ENCODE results near the gene CACNA1A. TPM values are rescaled to one million over a fixed set of nuclear protein-coding genes. Genes with fewer than 3 reads are reported as not detected.
"Not testable (repeated sequence)": the region's sequence is repeated elsewhere in the genome, so short reads cannot be mapped to it uniquely, and the experiment has no call there.

The CACNA1A gene
- total RNA-seq, 2 experiments from 2014 or later, result 0.60 to 0.63 TPM

- ChIA-PET POLR2A (interaction anchor here (0.6 to 1.1 kb wide), 5 partner anchors 26 to 58 kb away, joined by 3 to 5 read pairs (median 4); no protein-coding TSS in a partner anchor), CTCF (no interaction called here)
- H3K36me3 Mint-ChIP-seq (ENCODE audit: low read depth), result no peaks in the 10 kb centered on the region
- ATAC-seq (no peak), DNase-seq (no peak)
- H3K4me1 Mint-ChIP-seq (ENCODE audit: low read depth), result peaks cover 22% of the 10 kb centered on the region
- no peaks in the 10 kb centered on the region for H3K27me3 Mint-ChIP-seq (ENCODE audit: low read depth)
- no peaks in the 10 kb centered on the region for H3K9me3 Mint-ChIP-seq (ENCODE audit: insufficient read depth)
- peak overlapping the region; percentile 82 for H3K27ac Mint-ChIP-seq
- H3K4me3 Mint-ChIP-seq, result peak overlapping the region; percentile 45
Measured at GRCh38 chr19:13208672-13209483, 297.4 kb downstream of the CACNA1A start.

- DNase-seq, result peak; percentile 76
- peak overlapping the region; percentile 97 for H3K27ac Mint-ChIP-seq
- H3K4me3 Mint-ChIP-seq, result peak overlapping the region; percentile 85
- H3K9me3 Mint-ChIP-seq (ENCODE audit: insufficient read depth), result no peaks in the 10 kb centered on the region
- no peaks in the 10 kb centered on the region for H3K27me3 Mint-ChIP-seq (ENCODE audit: low read depth)
- ChIA-PET POLR2A (interaction anchor here (0.6 to 1.0 kb wide), 6 partner anchors 26 to 90 kb away, joined by 3 to 5 read pairs (median 4); partner anchors contain the start of gene NACC1), CTCF (no interaction called here)
- ATAC-seq, result peak; percentile 54
- H3K4me1 Mint-ChIP-seq (ENCODE audit: low read depth), result peaks cover 20% of the 10 kb centered on the region
- no peaks in the 10 kb centered on the region for H3K36me3 Mint-ChIP-seq (ENCODE audit: low read depth)
Measured at GRCh38 chr19:13207846-13208671, 298.2 kb downstream of the CACNA1A start.

- DNase-seq, result no peak
Measured at GRCh38 chr19:13207237-13207845, 298.9 kb downstream of the CACNA1A start.

GRCh38 chr19:13206587-13206986 lies 299.7 kb downstream of the CACNA1A start:
- POLR2A ChIA-PET, result interaction anchor here (0.6 to 1.7 kb wide), 2 partner anchors 43 to 54 kb away, joined by 3 to 7 read pairs; no protein-coding TSS in a partner anchor
- Mint-ChIP-seq H3K4me1 (ENCODE audit: low read depth) (peaks cover 15% of the 10 kb centered on the region), H3K36me3 (ENCODE audit: low read depth) (no peaks in the 10 kb centered on the region), H3K27me3 (ENCODE audit: low read depth) (no peaks in the 10 kb centered on the region), H3K9me3 (ENCODE audit: insufficient read depth) (no peaks in the 10 kb centered on the region), H3K27ac (no peak overlapping the region), H3K4me3 (peak overlapping the region; percentile 32)
- CTCF ChIA-PET, result interaction anchor here (0.6 to 1.2 kb wide), 2 partner anchors 12 to 26 kb away, joined by 3 read pairs; no protein-coding TSS in a partner anchor
- no peak for DNase-seq
- ATAC-seq, result no peak

More at GRCh38 chr19:13207237-13207845, 298.9 kb downstream of the CACNA1A start:
- H3K9me3 Mint-ChIP-seq (ENCODE audit: insufficient read depth), result no peaks in the 10 kb centered on the region
- no peak overlapping the region for H3K4me3 Mint-ChIP-seq
- peaks cover 15% of the 10 kb centered on the region for H3K4me1 Mint-ChIP-seq (ENCODE audit: low read depth)
- H3K27me3 Mint-ChIP-seq (ENCODE audit: low read depth), result no peaks in the 10 kb centered on the region
- no peak overlapping the region for H3K27ac Mint-ChIP-seq
- ChIA-PET POLR2A (interaction anchor here (1.0 kb wide), 1 partner anchor 55 kb away, joined by 3 read pairs; no protein-coding TSS in a partner anchor), CTCF (interaction anchor here (0.6 kb wide), 1 partner anchor 12 kb away, joined by 3 read pairs; no protein-coding TSS in a partner anchor)
- H3K36me3 Mint-ChIP-seq (ENCODE audit: low read depth), result no peaks in the 10 kb centered on the region
- ATAC-seq, result no peak

- ChIA-PET CTCF (interaction anchor here (1.6 kb wide), 1 partner anchor 7 kb away, joined by 3 read pairs; no protein-coding TSS in a partner anchor), POLR2A (interaction anchor here (0.6 kb wide), 1 partner anchor 55 kb away, joined by 3 read pairs; no protein-coding TSS in a partner anchor)
- not testable (repeated sequence) for H3K9me3 Mint-ChIP-seq (ENCODE audit: insufficient read depth); H3K27ac Mint-ChIP-seq; H3K4me1 Mint-ChIP-seq (ENCODE audit: low read depth); H3K36me3 Mint-ChIP-seq (ENCODE audit: low read depth); H3K27me3 Mint-ChIP-seq (ENCODE audit: low read depth); ATAC-seq; DNase-seq; H3K4me3 Mint-ChIP-seq
Measured at GRCh38 chr19:13202112-13202511, 304.2 kb downstream of the CACNA1A start.

- ATAC-seq (no peak), DNase-seq (no peak)
- H3K9me3 Mint-ChIP-seq (ENCODE audit: insufficient read depth), result no peaks in the 10 kb centered on the region
- no peak overlapping the region for H3K27ac Mint-ChIP-seq
- H3K36me3 Mint-ChIP-seq (ENCODE audit: low read depth), result no peaks in the 10 kb centered on the region
- ChIA-PET CTCF (no interaction called here), POLR2A (interaction anchor here (0.7 kb wide), 1 partner anchor 13 kb away, joined by 3 read pairs; no protein-coding TSS in a partner anchor)
- peaks cover 17% of the 10 kb centered on the region for H3K4me1 Mint-ChIP-seq (ENCODE audit: low read depth)
- H3K4me3 Mint-ChIP-seq, result no peak overlapping the region
- no peaks in the 10 kb centered on the region for H3K27me3 Mint-ChIP-seq (ENCODE audit: low read depth)
Measured at GRCh38 chr19:13198634-13199033, 307.6 kb downstream of the CACNA1A start.

GRCh38 chr19:13195678-13196077 lies 310.6 kb downstream of the CACNA1A start:
- DNase-seq (peak; percentile 61), ATAC-seq (peak; percentile 57)
- POLR2A ChIA-PET, result interaction anchor here (1.0 to 1.4 kb wide), 4 partner anchors 18 to 43 kb away, joined by 4 to 6 read pairs (median 4); no protein-coding TSS in a partner anchor
- no peaks in the 10 kb centered on the region for H3K36me3 Mint-ChIP-seq (ENCODE audit: low read depth)
- no peak overlapping the region for H3K27ac Mint-ChIP-seq
- no peaks in the 10 kb centered on the region for H3K9me3 Mint-ChIP-seq (ENCODE audit: insufficient read depth)
- H3K4me1 Mint-ChIP-seq (ENCODE audit: low read depth), result peaks cover 29% of the 10 kb centered on the region
- H3K4me3 Mint-ChIP-seq, result no peak overlapping the region
- CTCF ChIA-PET, result interaction anchor here (0.5 to 3.8 kb wide), 26 partner anchors 7 to 89 kb away, joined by 3 to 38 read pairs (median 4); no protein-coding TSS in a partner anchor
- H3K27me3 Mint-ChIP-seq (ENCODE audit: low read depth), result no peaks in the 10 kb centered on the region

GRCh38 chr19:13190781-13191540 lies 315.3 kb downstream of the CACNA1A start:
- DNase-seq (no peak), ATAC-seq (no peak)
- ChIA-PET CTCF (interaction anchor here (0.9 to 1.6 kb wide), 4 partner anchors 9 to 213 kb away, joined by 3 to 4 read pairs (median 3); no protein-coding TSS in a partner anchor), POLR2A (interaction anchor here (1.2 kb wide), 1 partner anchor 38 kb away, joined by 7 read pairs; no protein-coding TSS in a partner anchor)
- H3K9me3 Mint-ChIP-seq (ENCODE audit: insufficient read depth), result no peaks in the 10 kb centered on the region
- no peaks in the 10 kb centered on the region for H3K36me3 Mint-ChIP-seq (ENCODE audit: low read depth)
- H3K4me3 Mint-ChIP-seq, result no peak overlapping the region
- H3K4me1 Mint-ChIP-seq (ENCODE audit: low read depth), result peaks cover 48% of the 10 kb centered on the region
- H3K27ac Mint-ChIP-seq, result no peak overlapping the region
- H3K27me3 Mint-ChIP-seq (ENCODE audit: low read depth), result no peaks in the 10 kb centered on the region

- no peak for ATAC-seq
Measured at GRCh38 chr19:13189600-13189999, 316.7 kb downstream of the CACNA1A start.

GRCh38 chr19:13187419-13187818 lies 318.9 kb downstream of the CACNA1A start:
- H3K4me3 Mint-ChIP-seq, result no peak overlapping the region
- ATAC-seq, result no peak
- ChIA-PET CTCF (interaction anchor here (2.1 kb wide), 1 partner anchor 8 kb away, joined by 6 read pairs; no protein-coding TSS in a partner anchor), POLR2A (interaction anchor here (1.7 kb wide), 1 partner anchor 35 kb away, joined by 5 read pairs; no protein-coding TSS in a partner anchor)
- DNase-seq, result no peak
- peak overlapping the region; percentile 74 for H3K27ac Mint-ChIP-seq
- H3K36me3 Mint-ChIP-seq (ENCODE audit: low read depth), result no peaks in the 10 kb centered on the region
- H3K27me3 Mint-ChIP-seq (ENCODE audit: low read depth), result no peaks in the 10 kb centered on the region
- peaks cover 32% of the 10 kb centered on the region for H3K4me1 Mint-ChIP-seq (ENCODE audit: low read depth)
- no peaks in the 10 kb centered on the region for H3K9me3 Mint-ChIP-seq (ENCODE audit: insufficient read depth)

More at GRCh38 chr19:13189600-13189999, 316.7 kb downstream of the CACNA1A start:
- Mint-ChIP-seq H3K4me3 (no peak overlapping the region), H3K27me3 (ENCODE audit: low read depth) (no peaks in the 10 kb centered on the region), H3K4me1 (ENCODE audit: low read depth) (peaks cover 43% of the 10 kb centered on the region), H3K36me3 (ENCODE audit: low read depth) (no peaks in the 10 kb centered on the region), H3K9me3 (ENCODE audit: insufficient read depth) (no peaks in the 10 kb centered on the region), H3K27ac (no peak overlapping the region)
- CTCF ChIA-PET, result interaction anchor here (0.9 to 1.6 kb wide), 4 partner anchors 14 to 212 kb away, joined by 3 to 4 read pairs (median 3); no protein-coding TSS in a partner anchor
- POLR2A ChIA-PET, result interaction anchor here (0.7 to 1.2 kb wide), 2 partner anchors 34 to 37 kb away, joined by 3 to 7 read pairs; no protein-coding TSS in a partner anchor
- no peak for DNase-seq
